HEK293 (cell line): ENCODE results near the gene MBD6.

ENCODE experiments used
- CTCF ChIA-PET: fragments of 350-600 bp; formaldehyde crosslinking; extraction: SDS; loops from one replicate; lab custom pipeline; 2021; ENCODE audit warnings: antibody characterized with exemption; lab: Yijun Ruan, JAX
- POLR2A ChIA-PET: fragments of 300-600 bp; formaldehyde crosslinking; extraction: SDS; loops from one replicate; lab custom pipeline; 2020; ENCODE audit warnings: antibody characterized with exemption, inconsistent platforms; lab: Yijun Ruan, JAX
- H3K27ac ChIP-seq: fragments of 200-500 bp; sonication (Bioruptor generic); 2 replicates; pipeline ENCODE4 v1.5.1; 2014; ENCODE audit warnings: low read depth, low read length, control low read depth, inconsistent platforms; ENCODE audit errors: extremely low read depth
- H3K36me3 ChIP-seq, 2 experiments: fragments of 200-500 bp in 1 of 2; sonication (Bioruptor generic) in 1 of 2; 1 replicate in 1 of 2; 2 replicates in 1 of 2; pipeline ENCODE4 v1.5.1; 2014 to 2017; ENCODE audit warnings: inconsistent platforms in 2 of 2, low read length in 2 of 2; ENCODE audit not compliant: control insufficient read depth in 2 of 2, insufficient read depth in 1 of 2
- H3K4me1 ChIP-seq: fragments of 200-500 bp; sonication (Bioruptor generic); 2 replicates; pipeline ENCODE4 v1.5.1; 2014; ENCODE audit warnings: mild to moderate bottlenecking, low read length, inconsistent platforms; ENCODE audit not compliant: control insufficient read depth, insufficient read depth
- H3K4me3 ChIP-seq: 2 replicates; pipeline ENCODE4 v1.5.1; 2011; ENCODE audit warnings: low read depth, mild to moderate bottlenecking, control low read depth, low read length, moderate library complexity
- H3K9me3 ChIP-seq: fragments of 200-500 bp; sonication (Bioruptor generic); 2 replicates; pipeline ENCODE4 v1.5.1; 2014; ENCODE audit warnings: low read depth, low read length, inconsistent platforms; ENCODE audit not compliant: control insufficient read depth, insufficient read depth
- EGR2 ChIP-seq: fragments of 450-650 bp; formaldehyde crosslinking; IDR thresholded peaks from 2 replicates; pipeline ENCODE4 v1.5.1; 2016; ENCODE audit warnings: low read depth, missing biosample characterization, missing genetic modification characterization
- GLI2 ChIP-seq: fragments of 450-650 bp; formaldehyde crosslinking; IDR thresholded peaks from 2 replicates; pipeline ENCODE4; 2017; ENCODE audit warnings: missing biosample characterization, missing genetic modification characterization, low read depth, borderline replicate concordance
- GLIS1 ChIP-seq: fragments of 450-650 bp; formaldehyde crosslinking; IDR thresholded peaks from 2 replicates; pipeline ENCODE4 v1.5.1; 2016; ENCODE audit warnings: missing biosample characterization, missing genetic modification characterization
- KLF10 ChIP-seq: fragments of 450-650 bp; IDR thresholded peaks from 2 replicates; pipeline ENCODE4 v1.5.1; 2018; ENCODE audit warnings: missing biosample characterization, mild to moderate bottlenecking, missing genetic modification characterization
- PATZ1 ChIP-seq: fragments of 450-650 bp; formaldehyde crosslinking; IDR thresholded peaks from 2 replicates; pipeline ENCODE4 v1.5.1; 2016; ENCODE audit warnings: missing biosample characterization, missing genetic modification characterization
- ZFHX2 ChIP-seq: fragments of 450-650 bp; formaldehyde crosslinking; conservative IDR thresholded peaks from 2 replicates; pipeline ENCODE4 v1.5.1; 2016; ENCODE audit warnings: missing biosample characterization, missing genetic modification characterization
- ZNF10 ChIP-seq: fragments of 450-650 bp; formaldehyde crosslinking; IDR thresholded peaks from 2 replicates; pipeline ENCODE4 v1.5.1; 2017; ENCODE audit warnings: missing biosample characterization, missing genetic modification characterization
- ZNF366 ChIP-seq: fragments of 450-650 bp; formaldehyde crosslinking; conservative IDR thresholded peaks from 2 replicates; pipeline ENCODE4 v1.5.1; 2016; ENCODE audit warnings: missing biosample characterization, missing genetic modification characterization
- ZNF398 ChIP-seq: fragments of 450-650 bp; formaldehyde crosslinking; IDR thresholded peaks from 2 replicates; pipeline ENCODE4 v1.5.1; 2017; ENCODE audit warnings: missing biosample characterization, missing genetic modification characterization
- ZNF585B ChIP-seq: fragments of 450-650 bp; formaldehyde crosslinking; IDR thresholded peaks from 2 replicates; pipeline ENCODE4 v1.5.1; 2016; ENCODE audit warnings: missing biosample characterization, missing genetic modification characterization
- ZNF785 ChIP-seq: fragments of 450-650 bp; formaldehyde crosslinking; IDR thresholded peaks from 2 replicates; pipeline ENCODE4 v1.5.1; 2016; ENCODE audit warnings: missing biosample characterization, missing genetic modification characterization
- ZSCAN23 ChIP-seq: fragments of 450-650 bp; formaldehyde crosslinking; IDR thresholded peaks from 2 replicates; pipeline ENCODE4 v1.5.1; 2016; ENCODE audit warnings: missing biosample characterization, missing genetic modification characterization
- TF ChIP-seq, protein P1 (sequence below): fragments of 450-650 bp; formaldehyde crosslinking; IDR thresholded peaks from 2 replicates; pipeline ENCODE4 v1.5.1; 2016; ENCODE audit warnings: missing biosample characterization, missing genetic modification characterization
- TF ChIP-seq, protein P2 (sequence below): fragments of 450-650 bp; formaldehyde crosslinking; IDR thresholded peaks from 2 replicates; pipeline ENCODE4 v1.5.1; 2016; ENCODE audit warnings: missing biosample characterization, missing genetic modification characterization

The MBD6 gene

GRCh38 chr12:57552835-57553313, 30.2 kb downstream of the MBD6 start:
- H3K27ac ChIP-seq: no peak overlapping the region
- POLR2A ChIA-PET: interaction anchor here (0.9 kb wide), 1 partner anchor 32 kb away, joined by 4 read pairs; no protein-coding TSS in a partner anchor

GRCh38 chr12:57553343-57554202, 30.9 kb downstream of the MBD6 start:
- ChIA-PET POLR2A (no interaction called here), CTCF (interaction anchor here (1.2 to 2.2 kb wide), 3 partner anchors 30 to 173 kb away, joined by 4 to 11 read pairs (median 7); no protein-coding TSS in a partner anchor)
- Histone ChIP-seq H3K27ac (no peak overlapping the region), H3K36me3 (no peaks in the 10 kb centered on the region), H3K4me1 (peaks cover 2% of the 10 kb centered on the region; the same call in 1 of the 2 replicates), H3K9me3 (no peaks in the 10 kb centered on the region), H3K4me3 (no peak overlapping the region)
- no peak for TF ChIP-seq KLF10 (tag by site-specific recombination)
- peak; percentile 84 for TF ChIP-seq ZFHX2 (tag by site-specific recombination)
- TF ChIP-seq ZNF785 (tag by site-specific recombination): no peak
- TF ChIP-seq EGR2 (tag by site-specific recombination): peak; percentile 88
- TF ChIP-seq ZNF10: no peak
- TF ChIP-seq PATZ1 (tag by site-specific recombination): peak; percentile 24; the same call in 1 of the 2 replicates
- TF ChIP-seq ZNF398 (tag by site-specific recombination): peak; percentile 67
- TF ChIP-seq, protein P1, sequence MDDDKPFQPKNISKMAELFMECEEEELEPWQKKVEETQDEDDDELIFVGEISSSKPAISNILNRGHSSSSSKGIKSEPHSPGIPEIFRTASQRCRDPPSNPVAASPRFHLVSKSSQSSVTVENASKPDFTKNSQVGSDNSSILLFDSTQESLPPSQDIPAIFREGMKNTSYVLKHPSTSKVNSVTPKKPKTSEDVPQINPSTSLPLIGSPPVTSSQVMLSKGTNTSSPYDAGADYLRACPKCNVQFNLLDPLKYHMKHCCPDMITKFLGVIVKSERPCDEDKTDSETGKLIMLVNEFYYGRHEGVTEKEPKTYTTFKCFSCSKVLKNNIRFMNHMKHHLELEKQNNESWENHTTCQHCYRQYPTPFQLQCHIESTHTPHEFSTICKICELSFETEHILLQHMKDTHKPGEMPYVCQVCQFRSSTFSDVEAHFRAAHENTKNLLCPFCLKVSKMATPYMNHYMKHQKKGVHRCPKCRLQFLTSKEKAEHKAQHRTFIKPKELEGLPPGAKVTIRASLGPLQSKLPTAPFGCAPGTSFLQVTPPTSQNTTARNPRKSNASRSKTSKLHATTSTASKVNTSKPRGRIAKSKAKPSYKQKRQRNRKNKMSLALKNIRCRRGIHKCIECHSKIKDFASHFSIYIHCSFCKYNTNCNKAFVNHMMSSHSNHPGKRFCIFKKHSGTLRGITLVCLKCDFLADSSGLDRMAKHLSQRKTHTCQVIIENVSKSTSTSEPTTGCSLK (tag by site-specific recombination): no peak

More at GRCh38 chr12:57552835-57553313, 30.2 kb downstream of the MBD6 start:
- peaks cover 2% of the 10 kb centered on the region; the same call in 1 of the 2 replicates for H3K4me1 ChIP-seq
- CTCF ChIA-PET: interaction anchor here (1.2 to 2.2 kb wide), 3 partner anchors 31 to 173 kb away, joined by 4 to 11 read pairs (median 7); no protein-coding TSS in a partner anchor
- no peak overlapping the region for H3K4me3 ChIP-seq
- H3K36me3 ChIP-seq: no peaks in the 10 kb centered on the region
- TF ChIP-seq, protein P2, sequence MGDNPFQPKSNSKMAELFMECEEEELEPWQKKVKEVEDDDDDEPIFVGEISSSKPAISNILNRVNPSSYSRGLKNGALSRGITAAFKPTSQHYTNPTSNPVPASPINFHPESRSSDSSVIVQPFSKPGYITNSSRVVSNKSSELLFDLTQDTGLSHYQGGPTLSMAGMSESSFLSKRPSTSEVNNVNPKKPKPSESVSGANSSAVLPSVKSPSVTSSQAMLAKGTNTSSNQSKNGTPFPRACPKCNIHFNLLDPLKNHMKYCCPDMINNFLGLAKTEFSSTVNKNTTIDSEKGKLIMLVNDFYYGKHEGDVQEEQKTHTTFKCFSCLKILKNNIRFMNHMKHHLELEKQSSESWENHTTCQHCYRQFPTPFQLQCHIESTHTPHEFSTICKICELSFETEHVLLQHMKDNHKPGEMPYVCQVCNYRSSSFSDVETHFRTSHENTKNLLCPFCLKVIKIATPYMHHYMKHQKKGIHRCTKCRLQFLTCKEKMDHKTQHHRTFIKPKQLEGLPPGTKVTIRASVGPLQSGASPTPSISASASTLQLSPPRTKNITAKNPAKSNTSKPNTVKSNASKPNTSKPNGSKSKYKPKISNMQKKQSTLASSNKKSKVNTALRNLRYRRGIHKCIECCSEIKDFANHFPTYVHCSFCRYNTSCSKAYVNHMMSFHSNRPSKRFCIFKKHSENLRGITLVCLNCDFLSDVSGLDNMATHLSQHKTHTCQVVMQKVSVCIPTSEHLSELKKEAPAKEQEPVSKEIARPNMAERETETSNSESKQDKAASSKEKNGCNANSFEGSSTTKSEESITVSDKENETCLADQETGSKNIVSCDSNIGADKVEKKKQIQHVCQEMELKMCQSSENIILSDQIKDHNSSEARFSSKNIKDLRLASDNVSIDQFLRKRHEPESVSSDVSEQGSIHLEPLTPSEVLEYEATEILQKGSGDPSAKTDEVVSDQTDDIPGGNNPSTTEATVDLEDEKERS (tag by site-specific recombination): no peak
- TF ChIP-seq GLI2 (no peak), ZNF585B (tag by site-specific recombination) (no peak), ZNF366 (tag by site-specific recombination) (0 out of 2 replicates have a peak, but pooled peaks have one; percentile 12), EGR2 (tag by site-specific recombination) (peak; percentile 29; the same call in 1 of the 2 replicates), ZNF398 (tag by site-specific recombination) (peak; percentile 14; the same call in 1 of the 2 replicates), ZFHX2 (tag by site-specific recombination) (0 out of 2 replicates have a peak, but pooled peaks have one; percentile 9), GLIS1 (peak; percentile 34), ZSCAN23 (tag by site-specific recombination) (no peak)
- no peaks in the 10 kb centered on the region for H3K9me3 ChIP-seq
